GM12892 (cell line): ENCODE data around the gene FSTL5.

Source experiments
- POLR2AphosphoS5 ChIP-seq: IDR thresholded peaks from 2 replicates; pipeline ENCODE4 v1.6.1; 2011; ENCODE audit warnings: low read depth, low read length, control low read depth
- TAF1 ChIP-seq: IDR thresholded peaks from 2 replicates; pipeline ENCODE4 v1.6.1; 2011; ENCODE audit warnings: low read depth, mild to moderate bottlenecking, control low read depth, low read length, borderline replicate concordance

DNA sequence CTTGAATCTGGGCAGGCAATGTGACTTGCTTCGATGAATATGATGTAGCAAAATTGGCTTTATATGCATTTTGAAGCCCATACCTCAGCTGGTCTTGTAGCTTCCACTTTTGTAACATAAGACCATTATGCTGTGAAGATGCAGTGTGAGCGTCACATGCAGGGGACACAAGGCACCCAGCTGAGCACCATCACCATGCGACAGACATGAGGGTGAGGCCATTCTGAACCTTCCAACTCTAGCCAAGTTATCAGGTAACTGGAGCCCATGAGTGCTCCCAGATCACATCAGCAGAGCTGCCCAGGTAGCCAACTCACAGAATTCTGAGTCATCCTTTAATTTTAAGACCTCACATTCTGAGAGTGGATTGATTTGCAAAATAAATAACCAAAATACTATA, 705.9 kb downstream of the FSTL5 start:
- TF ChIP-seq POLR2AphosphoS5 (no peak), TAF1 (no peak)
